Stimulated activated naive CD4-positive, alpha-beta T cell (primary cell): ENCODE results near the gene SLC35F1.
"Not testable (repeated sequence)": the region's sequence is repeated elsewhere in the genome, so short reads cannot be mapped to it uniquely, and the experiment has no call there.

Experiments
- DNase-seq, 6 experiments: peaks; one replicate each; lab custom pipeline; 2025; lab: John Stamatoyannopoulos, UW

SLC35F1 gene

GRCh38 chr6:117992856-117993255, 85.8 kb downstream of the SLC35F1 start:
- no peak for DNase-seq

DNA sequence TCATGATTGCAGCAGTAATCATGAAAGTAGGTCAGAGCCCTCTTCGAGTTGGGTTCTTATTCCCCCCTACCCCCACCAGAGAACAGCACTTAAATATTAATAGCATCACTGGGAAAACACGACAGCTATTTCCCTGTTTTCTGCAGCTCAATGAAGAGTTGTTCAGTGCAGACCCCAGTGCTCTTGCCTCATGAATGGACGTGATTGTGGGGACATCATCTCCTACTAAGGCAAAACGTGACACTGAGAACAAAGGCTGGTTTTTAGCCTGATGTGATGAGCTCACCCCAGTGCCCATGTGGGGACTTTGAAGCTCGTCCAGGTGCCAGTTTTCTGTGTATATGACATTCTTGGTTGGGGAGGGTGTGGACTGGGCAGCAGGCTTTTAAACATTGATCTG, 105.9 kb downstream of the SLC35F1 start:
- no peak for DNase-seq

- no peak for DNase-seq
These were observed 109.5 kb downstream of the SLC35F1 start for GRCh38 chr6:118016532-118016931.

DNA sequence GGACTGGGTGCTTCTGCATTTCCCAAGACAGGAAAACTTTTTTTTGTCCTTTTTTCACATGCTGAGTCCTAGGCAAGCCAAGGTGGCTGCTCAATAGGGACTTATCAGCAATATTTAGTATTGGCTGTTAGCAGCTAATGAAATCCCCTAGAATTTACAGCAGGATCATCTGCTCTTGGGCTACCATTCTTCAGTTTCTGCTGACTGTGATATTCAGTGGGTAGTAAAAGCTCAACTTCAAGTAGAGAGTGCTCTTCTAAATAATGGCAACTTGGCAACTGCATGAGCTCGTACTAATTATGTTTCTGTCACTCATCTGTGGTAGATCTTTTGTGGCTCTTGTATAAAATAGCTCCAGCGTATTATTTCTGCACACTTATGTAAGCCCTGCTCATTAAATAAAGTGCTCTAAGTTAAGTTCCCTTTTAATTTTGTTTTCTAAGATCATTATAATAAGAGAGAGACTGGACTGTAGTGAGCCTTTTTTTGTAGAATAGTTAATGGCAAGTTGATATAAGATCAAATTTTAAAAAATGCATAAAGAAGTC, 110.3 kb downstream of the SLC35F1 start:
- no peak for DNase-seq

DNA sequence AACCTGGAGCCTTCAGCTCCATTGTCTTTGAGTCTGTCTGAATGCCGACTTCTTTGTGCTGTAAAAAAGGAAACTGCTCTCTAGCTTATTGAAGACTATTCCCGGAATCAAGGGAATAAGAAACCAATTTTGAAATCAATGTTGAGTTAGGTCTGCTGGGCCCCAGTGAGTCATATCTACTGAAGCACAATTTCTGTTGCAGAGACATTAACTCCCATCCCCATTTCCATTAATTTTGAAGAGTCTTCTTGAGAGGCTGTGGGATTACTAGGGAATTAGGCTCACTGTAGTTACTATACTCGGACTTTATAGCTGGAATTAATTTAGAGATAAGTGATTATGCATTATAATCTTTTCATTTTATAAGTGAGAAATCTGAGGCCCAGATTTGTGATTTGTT, 116.7 kb downstream of the SLC35F1 start:
- no peak for DNase-seq

DNA sequence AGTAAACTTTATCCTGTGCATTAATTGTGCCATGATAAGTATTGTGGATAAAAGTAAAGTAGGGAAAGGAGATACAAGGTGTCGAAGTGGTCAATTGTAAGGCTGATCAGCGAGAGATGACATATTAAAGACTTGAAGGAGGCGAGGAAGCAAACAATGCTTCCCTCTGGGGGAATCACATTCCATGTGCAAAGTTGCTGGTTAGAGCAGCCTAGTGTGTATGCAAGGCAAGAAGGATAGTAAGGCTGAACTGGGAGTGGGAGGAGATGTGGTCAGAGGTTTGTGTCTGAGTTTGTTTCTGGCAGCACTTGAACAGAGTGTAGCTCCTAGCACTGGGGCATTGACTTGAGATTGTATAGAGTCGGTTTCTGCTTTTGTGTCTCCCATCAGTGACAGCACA, 122.9 kb downstream of the SLC35F1 start:
- DNase-seq: no peak

GRCh38 chr6:118037479-118037878, 130.4 kb downstream of the SLC35F1 start:
- DNase-seq: not testable (repeated sequence)

GRCh38 chr6:118042855-118043254, 135.8 kb downstream of the SLC35F1 start:
- DNase-seq: no peak

- DNase-seq: no peak
These were observed 137.2 kb downstream of the SLC35F1 start for GRCh38 chr6:118044275-118044674.

DNA sequence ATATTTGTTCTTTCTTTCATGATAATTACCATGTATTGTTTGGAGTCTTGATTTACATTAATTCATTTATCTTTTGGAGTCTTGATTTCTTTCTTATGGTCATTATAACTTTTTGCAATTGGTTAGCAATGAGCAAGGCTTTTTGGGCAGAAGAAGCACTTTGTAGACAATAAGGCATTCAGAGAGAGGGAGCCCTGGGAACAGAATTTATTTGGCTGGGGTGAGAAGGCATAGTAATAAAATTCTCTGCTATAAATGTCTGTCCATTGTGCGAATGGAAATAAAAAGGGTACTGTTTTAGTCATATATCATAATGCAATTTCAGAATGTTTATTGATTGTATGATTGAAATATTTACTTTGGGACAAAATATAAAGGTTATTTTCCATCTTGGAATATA, 147.0 kb downstream of the SLC35F1 start:
- DNase-seq: no peak

GRCh38 chr6:118061666-118062065, 154.6 kb downstream of the SLC35F1 start:
- DNase-seq: no peak

DNA sequence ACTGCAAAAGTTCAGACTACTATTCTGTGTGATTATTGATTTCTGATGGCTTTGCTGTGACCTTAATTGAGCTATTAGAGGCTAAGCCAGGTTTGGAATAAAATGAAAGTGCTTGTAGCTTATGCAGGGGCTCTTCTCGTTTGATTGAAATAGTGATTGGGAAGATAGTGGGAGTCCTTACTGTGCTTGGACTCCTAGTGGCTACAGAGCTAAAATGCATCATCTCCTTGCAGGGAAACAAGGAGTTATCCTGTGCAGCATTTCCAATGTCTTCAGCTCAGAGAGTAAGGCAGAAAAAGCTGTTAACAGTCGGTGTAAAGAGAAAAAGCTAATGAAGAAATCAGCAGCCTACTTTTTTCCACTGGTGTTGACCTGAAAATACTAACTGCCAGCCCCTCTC, 173.5 kb downstream of the SLC35F1 start:
- DNase-seq: no peak

- DNase-seq: no peak
These were observed 176.6 kb downstream of the SLC35F1 start for GRCh38 chr6:118083711-118084110.

- no peak for DNase-seq
These were observed 178.6 kb downstream of the SLC35F1 start for GRCh38 chr6:118085665-118086064.

DNA sequence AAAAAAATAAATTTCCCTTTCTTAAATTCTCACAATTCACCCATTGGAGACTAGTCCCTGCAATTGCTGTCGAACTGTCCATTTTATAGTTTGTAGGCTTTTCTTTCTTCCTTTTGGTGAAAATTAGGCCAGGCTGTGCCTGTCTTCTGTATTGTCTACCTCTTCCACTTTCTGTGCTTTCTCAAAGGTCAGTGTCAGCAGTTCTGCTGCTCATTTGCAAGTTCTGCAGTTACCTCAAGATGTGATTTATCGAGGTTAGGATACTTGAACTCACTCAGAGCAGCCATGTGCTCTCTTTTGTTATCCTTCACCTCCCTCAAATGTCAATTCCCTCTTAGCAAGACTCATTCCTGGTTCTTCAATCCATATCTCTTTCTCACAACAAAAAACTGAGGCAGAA, 179.1 kb downstream of the SLC35F1 start:
- no peak for DNase-seq

DNA sequence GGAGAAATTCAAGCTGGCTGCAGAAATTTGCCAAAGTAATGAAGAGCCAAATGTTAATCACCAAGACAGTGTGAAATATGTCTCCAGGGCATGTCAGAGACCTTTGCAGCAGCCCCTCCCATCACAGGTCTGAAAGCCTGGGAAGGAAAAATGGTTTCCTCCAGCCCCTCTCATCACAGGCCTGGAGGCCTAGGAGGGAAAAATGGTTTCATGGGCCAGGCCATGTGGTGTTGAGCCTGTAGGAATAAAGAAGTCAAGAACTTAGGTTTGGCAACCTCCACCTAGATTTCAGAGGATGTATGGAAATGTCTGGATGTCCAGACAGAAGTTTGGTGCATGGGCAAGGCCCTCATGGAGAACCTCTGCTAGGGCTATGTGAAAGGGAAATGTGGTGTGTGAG, 185.0 kb downstream of the SLC35F1 start:
- DNase-seq: no peak

- no peak for DNase-seq
These were observed 190.5 kb downstream of the SLC35F1 start for GRCh38 chr6:118097576-118097975.

DNA sequence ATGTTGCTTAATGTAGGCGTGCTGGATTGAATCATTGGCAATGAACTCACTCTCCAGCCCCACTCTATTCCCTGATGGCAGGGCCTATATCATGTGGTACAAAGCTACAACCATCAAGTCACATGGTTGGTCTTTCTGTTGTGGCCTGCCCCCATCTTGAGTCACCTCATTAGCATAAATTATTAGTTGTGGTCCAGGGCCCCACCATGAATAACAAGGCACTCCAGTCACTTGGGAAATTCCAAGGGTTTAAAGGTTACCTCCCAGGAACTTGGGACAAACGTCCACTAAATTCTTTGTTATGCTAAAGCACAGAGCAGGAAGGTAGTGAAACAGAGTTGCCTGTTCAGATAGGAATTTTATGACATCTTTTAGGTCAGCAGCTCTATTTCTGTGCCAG, 193.7 kb downstream of the SLC35F1 start:
- DNase-seq: no peak

- no peak for DNase-seq
These were observed 194.2 kb downstream of the SLC35F1 start for GRCh38 chr6:118101220-118101619.

- DNase-seq: no peak
These were observed 194.8 kb downstream of the SLC35F1 start for GRCh38 chr6:118101831-118102345.

DNA sequence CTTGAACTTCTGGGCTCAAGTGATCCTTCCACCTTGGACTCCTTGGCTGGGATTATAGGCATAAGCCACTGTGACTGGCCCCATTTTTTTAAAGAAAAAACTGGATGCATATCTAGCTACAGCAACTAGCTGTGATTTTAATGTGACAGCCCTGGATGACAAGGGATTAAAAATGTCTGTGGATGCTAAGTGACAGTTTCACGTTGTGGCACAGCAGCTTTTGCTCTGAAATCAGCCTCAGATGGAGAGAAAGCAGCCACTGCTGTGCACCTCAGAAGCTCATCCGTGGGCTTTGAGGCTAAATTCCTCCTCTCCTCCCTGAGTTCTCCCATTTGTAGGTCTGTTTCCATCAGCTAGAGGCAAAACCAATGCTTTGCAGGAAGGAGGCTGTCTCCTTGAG, 195.3 kb downstream of the SLC35F1 start:
- no peak for DNase-seq

GRCh38 chr6:118103381-118104146, 196.5 kb downstream of the SLC35F1 start:
- DNase-seq: no peak

- DNase-seq: no peak
These were observed 215.2 kb downstream of the SLC35F1 start for GRCh38 chr6:118122161-118122725.
